GM19099 (cell line): ENCODE data around the gene MGAM2.

Experiments used
- POLR2A ChIP-seq: IDR thresholded peaks from 3 replicates; pipeline ENCODE4 v1.6.1; 2011; ENCODE audit warnings: low read depth; ENCODE audit not compliant: insufficient read length; ENCODE audit errors: extremely low read depth

The MGAM2 gene

DNA sequence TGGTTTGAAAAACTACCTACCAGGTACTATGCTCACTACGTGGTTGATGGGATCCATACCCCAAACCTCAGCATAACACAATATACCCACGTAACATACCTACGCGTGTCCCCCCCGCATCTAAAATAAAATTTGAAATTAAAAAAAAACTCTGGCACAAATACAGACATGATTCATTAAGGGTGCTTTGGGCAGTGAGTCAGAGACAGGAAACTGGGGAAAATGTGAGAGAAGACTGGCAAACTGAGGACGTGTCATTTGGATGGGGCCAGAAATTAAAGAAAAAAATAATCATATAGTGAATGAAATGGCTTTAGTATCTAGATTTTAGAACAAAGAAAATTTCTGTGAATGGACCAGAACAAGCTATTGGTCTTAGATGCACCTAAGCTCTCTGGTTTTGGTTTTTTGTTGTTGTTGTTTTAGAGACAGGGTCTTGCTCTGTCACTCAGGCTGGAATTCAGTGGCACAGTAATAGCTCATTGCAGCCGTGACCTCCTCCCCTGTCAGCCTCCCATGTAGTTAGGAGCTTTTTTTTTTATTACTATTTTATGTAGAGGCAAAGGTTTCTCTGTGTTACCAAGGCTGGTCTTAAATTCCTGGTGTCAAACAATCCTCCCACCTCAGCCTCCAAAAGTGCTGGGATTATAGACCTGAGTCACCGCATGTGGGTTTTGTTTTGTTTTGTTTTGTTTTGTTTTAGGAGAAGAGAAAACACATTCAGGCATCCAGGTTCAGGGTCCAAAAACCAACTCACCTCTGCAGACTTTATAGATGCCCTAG, 152.3 kb downstream of the MGAM2 start:
- no peak for TF ChIP-seq POLR2A
